Right lobe of liver (tissue), 6 donors: ENCODE measurements around the gene MPP4. TPM values are rescaled to one million over a fixed set of nuclear protein-coding genes. Genes with fewer than 3 reads are reported as not detected.

Experiments
- ATAC-seq, 4 donors: fragments of 200-7000 bp; cut with Tn5 transposase; one replicate each; pipeline ENCODE4 v1.9.1; 2020; ENCODE audit warnings: mild to moderate bottlenecking in 4 of 4, moderate library complexity in 4 of 4
- DNase-seq, 3 donors: peaks; one replicate each; pipeline ENCODE4 v3.0.0-alpha.2; 2020
- H3K27ac ChIP-seq, 3 donors: fragments of 200-600 bp; one replicate each; pipeline ENCODE4 v1.8.0; 2022
- H3K27me3 ChIP-seq, 2 donors: fragments of 200-600 bp; one replicate each; pipeline ENCODE4 v1.8.0; 2022
- H3K36me3 ChIP-seq, 4 donors: fragments of 200-600 bp; sonication (generic) in 1 of 4; one replicate each; pipeline versions ENCODE4 v1.5.1 to v1.8.0; 2017 to 2022; ENCODE audit warnings: control low read depth in 1 of 4
- H3K4me1 ChIP-seq, 4 donors: fragments of 200-600 bp; sonication (generic) in 1 of 4; one replicate each; pipeline versions ENCODE4 v1.5.1 to v1.8.0; 2017 to 2022; ENCODE audit warnings: control low read depth in 1 of 4
- H3K4me3 ChIP-seq, 3 donors: fragments of 200-600 bp; one replicate each; pipeline ENCODE4 v1.8.0; 2022
- H3K9me3 ChIP-seq, 4 donors: fragments of 200-600 bp; sonication (generic) in 1 of 4; one replicate each; pipeline versions ENCODE4 v1.5.1 to v1.8.0; 2017 to 2022; ENCODE audit warnings: control low read depth in 1 of 4
- POLR2A ChIP-seq: fragments of 450-650 bp; IDR thresholded peaks from one replicate; pipeline ENCODE4 v1.6.1; 2017; ENCODE audit warnings: antibody characterized with exemption, mild to moderate bottlenecking
- WGBS: methylation state at CpG from one replicate; pipeline ENCODE4 v1.1.6; 2018; ENCODE audit warnings: low coverage, low lambda C conversion rate; ENCODE audit not compliant: insufficient coverage; ENCODE audit errors: missing lambda C conversion rate; 5-methylcytosine and 5-hydroxymethylcytosine counted together
- intact Hi-C, 2 donors: fragments of 100-400 bp; cut with DNase I; formaldehyde crosslinking; loops; one replicate each; pipeline versions ENCODE4 v1.11.2 to v1.14.1; 2022
- total RNA-seq, 6 experiments: library from RNA; depleted of rRNA in 2 of 6; stranded (reverse); fragments of >200 nt in 2 of 6; fragmentation: NEBNext Ultra II Directional in 3 of 6; extraction: Animal tissue kit (Norgen Biotek cat#: 25700) in 3 of 6; gene quantifications; one replicate each; pipeline versions ENCODE4 v1.1.0 to v1.2.4, GENCODE V29; 2016 to 2023
- TF ChIP-seq, protein P1 (sequence below), 4 donors: fragments of 200-600 bp in 3 of 4; fragments of 450-650 bp in 1 of 4; IDR thresholded peaks; one replicate each; pipeline versions ENCODE4 v1.5.1 to v1.8.0; 2016 to 2022; ENCODE audit warnings: antibody characterized with exemption in 4 of 4, mild to moderate bottlenecking in 2 of 4
- donor health status: DM: no; HTN: yes; CAD: no.
- donor health status: DM: no; HTN: no; CAD: no.
- donor health status: DM: no; HTN: no; CAD: no.
- donor health status: DM: no; HTN: yes; CAD: no.
- donor health status: DM: no; HTN: yes; CAD: no.

Gene MPP4
- total RNA-seq, 6 experiments from 2014 or later: 0.12 to 0.15 TPM; not detected in 4

GRCh38 chr2:201633661-201634249, 64.7 kb downstream of the MPP4 start:
- Histone ChIP-seq H3K4me1 (no peaks in the 10 kb centered on the region), H3K27me3 (no peaks in the 10 kb centered on the region), H3K9me3 (no peaks in the 10 kb centered on the region), H3K27ac (no peak overlapping the region), H3K4me3 (no peak overlapping the region), H3K36me3 (no peaks in the 10 kb centered on the region)
- no peak for TF ChIP-seq POLR2A
- TF ChIP-seq, protein P1, sequence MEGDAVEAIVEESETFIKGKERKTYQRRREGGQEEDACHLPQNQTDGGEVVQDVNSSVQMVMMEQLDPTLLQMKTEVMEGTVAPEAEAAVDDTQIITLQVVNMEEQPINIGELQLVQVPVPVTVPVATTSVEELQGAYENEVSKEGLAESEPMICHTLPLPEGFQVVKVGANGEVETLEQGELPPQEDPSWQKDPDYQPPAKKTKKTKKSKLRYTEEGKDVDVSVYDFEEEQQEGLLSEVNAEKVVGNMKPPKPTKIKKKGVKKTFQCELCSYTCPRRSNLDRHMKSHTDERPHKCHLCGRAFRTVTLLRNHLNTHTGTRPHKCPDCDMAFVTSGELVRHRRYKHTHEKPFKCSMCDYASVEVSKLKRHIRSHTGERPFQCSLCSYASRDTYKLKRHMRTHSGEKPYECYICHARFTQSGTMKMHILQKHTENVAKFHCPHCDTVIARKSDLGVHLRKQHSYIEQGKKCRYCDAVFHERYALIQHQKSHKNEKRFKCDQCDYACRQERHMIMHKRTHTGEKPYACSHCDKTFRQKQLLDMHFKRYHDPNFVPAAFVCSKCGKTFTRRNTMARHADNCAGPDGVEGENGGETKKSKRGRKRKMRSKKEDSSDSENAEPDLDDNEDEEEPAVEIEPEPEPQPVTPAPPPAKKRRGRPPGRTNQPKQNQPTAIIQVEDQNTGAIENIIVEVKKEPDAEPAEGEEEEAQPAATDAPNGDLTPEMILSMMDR (IDR thresholded peaks at IDR 0.05): no peak
- ATAC-seq (no peak), DNase-seq (no peak)
- 90% methylated on average over 4 of the region's 4 CpGs for WGBS
- intact Hi-C loops: no loop called here

GRCh38 chr2:201631041-201631440, 67.4 kb downstream of the MPP4 start:
- intact Hi-C loops: no loop called here
- Histone ChIP-seq H3K4me1 (no peaks in the 10 kb centered on the region), H3K27me3 (no peaks in the 10 kb centered on the region), H3K4me3 (no peak overlapping the region), H3K9me3 (no peaks in the 10 kb centered on the region), H3K27ac (no peak overlapping the region), H3K36me3 (no peaks in the 10 kb centered on the region)
- WGBS: 90% methylated on average over 8 of the region's 8 CpGs
- no peak for TF ChIP-seq POLR2A
- TF ChIP-seq, protein P1 (IDR thresholded peaks at IDR 0.05): no peak
- no peak for ATAC-seq
- no peak for DNase-seq

GRCh38 chr2:201630577-201630976, 67.9 kb downstream of the MPP4 start:
- 92% methylated on average over 2 of the region's 2 CpGs for WGBS
- H3K27me3 ChIP-seq: no peaks in the 10 kb centered on the region

GRCh38 chr2:201628545-201628944, 69.9 kb downstream of the MPP4 start:
- 94% methylated on average over 2 of the region's 2 CpGs for WGBS
- H3K4me1 ChIP-seq: no peaks in the 10 kb centered on the region
- H3K27me3 ChIP-seq: no peaks in the 10 kb centered on the region
- no peak for DNase-seq
- no peaks in the 10 kb centered on the region for H3K9me3 ChIP-seq
- no peaks in the 10 kb centered on the region for H3K36me3 ChIP-seq
- no peak for ATAC-seq
- H3K4me3 ChIP-seq: no peak overlapping the region
- H3K27ac ChIP-seq: no peak overlapping the region
- no peak for TF ChIP-seq POLR2A
- TF ChIP-seq, protein P1 (IDR thresholded peaks at IDR 0.05): no peak
- intact Hi-C loops: no loop called here

More at GRCh38 chr2:201630577-201630976, 67.9 kb downstream of the MPP4 start:
- TF ChIP-seq, protein P1 (IDR thresholded peaks at IDR 0.05): no peak
- TF ChIP-seq POLR2A: no peak
- Histone ChIP-seq H3K27ac (no peak overlapping the region), H3K9me3 (no peaks in the 10 kb centered on the region), H3K36me3 (no peaks in the 10 kb centered on the region), H3K4me3 (no peak overlapping the region), H3K4me1 (no peaks in the 10 kb centered on the region)
- ATAC-seq (no peak), DNase-seq (no peak)
- intact Hi-C loops: no loop called here
